GM10266 (cell line): ENCODE measurements around the gene TMEM116.
"Not testable (repeated sequence)": the region's sequence is repeated elsewhere in the genome, so short reads cannot be mapped to it uniquely, and the experiment has no call there.

Source experiments
- DNase-seq: peaks from one replicate; pipeline ENCODE4 v3.0.0; 2012; ENCODE audit errors: extremely low spot score
- TF ChIP-seq, protein P1 (sequence below): IDR thresholded peaks from 2 replicates; pipeline ENCODE4 v1.5.1; 2012; ENCODE audit warnings: mild to moderate bottlenecking, low read depth; ENCODE audit not compliant: control insufficient read depth, insufficient read depth; ENCODE audit errors: missing control alignments

The TMEM116 gene

DNA sequence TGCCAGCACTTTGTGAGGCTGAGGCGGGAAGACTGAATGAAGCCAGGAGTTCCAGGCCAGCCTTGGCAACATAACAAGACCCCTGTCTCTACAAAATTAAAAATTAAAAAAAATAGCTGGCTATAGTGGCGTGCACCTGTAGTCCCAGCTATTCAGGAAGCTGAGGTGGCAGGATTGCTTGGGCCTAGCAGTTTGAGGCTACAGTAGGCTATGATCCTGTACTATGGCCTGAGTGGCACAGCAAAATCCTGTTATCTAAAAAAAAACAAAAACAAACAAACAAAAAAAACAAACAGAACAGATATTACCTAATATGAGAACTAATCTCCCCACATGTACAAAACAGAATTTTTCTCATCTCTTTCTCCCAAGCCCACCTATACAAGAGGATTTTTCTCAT is 15.7 kb downstream of the TMEM116 start:
- no peak for DNase-seq

DNA sequence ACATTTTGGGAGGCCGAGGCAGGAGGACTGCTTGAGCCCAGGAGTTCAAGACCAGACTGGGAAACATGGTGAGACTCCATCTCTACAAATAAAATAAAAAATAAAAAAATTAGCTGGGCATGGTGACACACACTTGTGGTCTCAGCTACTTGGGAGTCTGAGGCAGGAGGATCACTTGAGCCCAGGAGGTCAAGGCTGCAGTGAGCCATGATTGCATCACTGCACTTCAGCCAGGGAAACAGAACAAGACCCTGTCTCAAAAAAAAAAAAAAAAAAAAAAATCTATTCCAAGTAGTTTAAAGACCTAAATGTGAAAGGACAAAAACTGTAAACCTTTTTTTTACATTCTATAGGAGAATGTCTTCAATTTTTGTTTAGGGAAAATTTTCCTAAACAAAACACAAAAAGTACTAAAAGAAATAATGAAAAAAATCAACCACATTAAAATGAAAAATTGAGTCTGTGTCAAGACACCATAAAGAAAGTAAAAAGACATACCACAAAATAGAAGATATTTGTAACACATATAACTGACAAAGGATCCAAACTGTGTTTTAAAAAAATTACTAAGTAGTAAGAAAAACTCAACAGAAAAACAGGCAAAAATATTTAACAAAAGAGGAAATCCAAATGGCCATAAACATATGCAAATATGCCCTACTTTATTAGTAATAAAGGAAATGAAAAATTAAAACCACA is 17.0 kb downstream of the TMEM116 start:
- no peak for DNase-seq
- TF ChIP-seq, protein P1, sequence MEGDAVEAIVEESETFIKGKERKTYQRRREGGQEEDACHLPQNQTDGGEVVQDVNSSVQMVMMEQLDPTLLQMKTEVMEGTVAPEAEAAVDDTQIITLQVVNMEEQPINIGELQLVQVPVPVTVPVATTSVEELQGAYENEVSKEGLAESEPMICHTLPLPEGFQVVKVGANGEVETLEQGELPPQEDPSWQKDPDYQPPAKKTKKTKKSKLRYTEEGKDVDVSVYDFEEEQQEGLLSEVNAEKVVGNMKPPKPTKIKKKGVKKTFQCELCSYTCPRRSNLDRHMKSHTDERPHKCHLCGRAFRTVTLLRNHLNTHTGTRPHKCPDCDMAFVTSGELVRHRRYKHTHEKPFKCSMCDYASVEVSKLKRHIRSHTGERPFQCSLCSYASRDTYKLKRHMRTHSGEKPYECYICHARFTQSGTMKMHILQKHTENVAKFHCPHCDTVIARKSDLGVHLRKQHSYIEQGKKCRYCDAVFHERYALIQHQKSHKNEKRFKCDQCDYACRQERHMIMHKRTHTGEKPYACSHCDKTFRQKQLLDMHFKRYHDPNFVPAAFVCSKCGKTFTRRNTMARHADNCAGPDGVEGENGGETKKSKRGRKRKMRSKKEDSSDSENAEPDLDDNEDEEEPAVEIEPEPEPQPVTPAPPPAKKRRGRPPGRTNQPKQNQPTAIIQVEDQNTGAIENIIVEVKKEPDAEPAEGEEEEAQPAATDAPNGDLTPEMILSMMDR = no peak

More for the DNA sequence above, 15.7 kb downstream of the TMEM116 start:
- TF ChIP-seq, protein P1 = no peak

DNA sequence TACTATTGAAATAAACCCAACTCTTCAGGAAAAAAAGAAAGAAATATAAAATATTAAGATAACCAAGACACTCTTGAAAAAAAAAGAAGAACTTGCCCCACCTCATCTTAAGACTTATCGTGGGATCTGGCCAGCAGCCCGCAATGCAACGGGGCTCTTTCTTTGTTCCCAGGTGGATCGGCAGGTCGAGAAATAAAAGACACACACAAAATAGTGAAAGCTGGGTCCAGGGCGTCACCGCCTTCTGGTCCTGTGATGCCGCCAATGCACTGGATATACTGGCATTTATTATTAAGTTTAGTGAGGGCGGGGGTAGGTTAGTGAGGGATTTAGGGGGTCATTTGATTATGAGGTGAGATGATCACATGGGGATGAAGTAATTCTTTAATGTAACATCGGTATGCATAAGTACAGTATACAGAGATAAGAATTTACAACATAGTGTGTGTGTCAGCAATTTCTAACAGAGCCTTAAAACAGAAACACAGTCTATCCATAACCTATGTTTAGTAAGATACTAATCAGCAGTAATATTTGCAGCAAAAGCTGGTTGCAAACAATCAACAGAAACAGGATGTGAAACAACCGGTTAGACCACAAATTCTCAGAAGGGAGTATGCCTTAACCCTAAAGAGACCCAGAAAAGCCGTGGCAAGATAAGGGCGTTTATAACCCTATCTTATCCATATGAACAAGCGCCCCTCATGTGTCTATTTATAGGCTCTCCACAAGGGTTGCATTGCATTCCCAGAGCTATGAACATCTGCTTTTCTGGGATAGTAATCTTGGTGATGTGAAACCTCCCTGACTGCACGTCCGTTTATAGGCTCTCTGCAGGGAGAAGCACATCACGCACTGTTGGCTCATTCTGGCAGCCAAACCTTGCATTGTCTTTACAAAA is 18.5 kb downstream of the TMEM116 start:
- DNase-seq = not testable (repeated sequence)

DNA sequence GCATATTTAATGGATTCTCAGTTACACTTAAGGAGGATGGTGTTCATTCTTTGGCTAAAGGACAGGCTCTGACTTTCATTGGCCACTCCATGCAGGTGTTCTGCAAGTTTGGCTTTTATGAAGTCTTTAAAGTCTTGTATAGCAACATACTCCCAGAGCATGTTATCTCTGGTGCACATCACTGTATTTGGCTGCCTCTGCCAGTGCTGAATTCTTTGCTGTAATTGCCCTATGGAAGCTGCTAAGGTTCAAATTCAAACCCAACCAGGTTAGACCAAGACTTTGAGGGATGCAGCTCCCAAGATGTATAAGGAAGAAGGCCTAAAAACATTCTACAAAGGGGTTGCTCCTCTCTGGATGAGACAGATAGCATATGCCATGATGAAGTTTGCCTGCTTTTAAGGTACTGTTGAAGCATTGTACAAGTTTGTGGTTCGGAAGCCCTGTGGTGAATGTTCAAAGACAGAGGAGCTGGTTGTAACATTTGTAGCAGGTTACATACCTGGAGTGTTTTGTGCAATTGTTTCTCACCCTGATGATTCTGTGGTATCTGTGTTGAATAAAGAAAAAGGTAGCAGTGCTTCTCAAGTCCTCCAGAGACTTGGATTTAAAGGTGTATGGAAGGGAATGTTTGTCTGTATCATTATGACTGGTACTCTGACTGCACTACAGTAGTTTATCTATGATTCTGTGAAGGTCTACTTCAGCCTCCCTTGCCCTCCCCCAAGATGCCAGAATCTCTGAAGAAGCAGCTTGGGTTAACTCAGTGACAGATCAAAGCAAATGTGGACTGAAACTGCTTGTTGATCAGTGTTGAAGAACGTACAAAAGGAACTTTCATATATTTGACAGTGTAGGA is 19.4 kb downstream of the TMEM116 start:
- TF ChIP-seq, protein P1 = no peak
- DNase-seq = no peak

DNA sequence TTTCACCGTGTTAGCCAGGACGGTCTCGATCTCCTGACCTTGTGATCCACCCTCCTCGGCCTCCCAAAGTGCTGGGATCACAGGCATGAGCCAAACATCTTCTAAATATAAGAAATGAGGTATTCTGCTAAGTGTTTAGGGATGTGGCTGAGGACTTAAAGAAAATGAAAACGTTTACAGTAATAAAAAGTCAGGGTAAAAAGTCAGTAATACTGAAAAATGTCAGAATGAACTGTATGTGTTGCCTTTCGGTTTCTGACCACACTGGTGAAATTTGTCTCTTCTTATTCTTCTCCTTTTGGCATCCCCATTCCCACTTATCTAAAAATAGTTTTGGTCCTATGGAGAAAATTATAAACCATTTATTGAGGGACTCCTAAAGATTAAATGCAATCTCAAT is 20.5 kb downstream of the TMEM116 start:
- DNase-seq = no peak
- TF ChIP-seq, protein P1 = no peak

DNA sequence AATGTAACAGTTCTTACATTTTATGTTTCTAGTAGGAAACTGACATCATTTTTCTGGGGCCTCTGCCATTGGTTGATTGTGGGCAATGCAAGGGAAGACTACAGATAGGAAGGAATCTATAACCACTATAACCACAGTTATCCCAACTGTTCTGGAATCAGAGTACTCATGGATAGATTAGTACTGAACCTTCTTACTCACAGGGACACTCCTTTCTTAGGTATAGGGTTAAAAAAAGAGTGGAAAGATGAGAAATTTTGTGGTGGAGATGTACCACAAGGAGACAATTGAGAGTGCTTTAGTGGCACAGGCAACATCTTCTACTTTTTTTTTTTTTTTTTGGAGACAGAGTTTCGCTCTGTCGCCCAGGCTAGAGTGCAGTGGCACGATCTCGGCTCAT is 21.0 kb downstream of the TMEM116 start:
- no peak for DNase-seq
- TF ChIP-seq, protein P1 = no peak

DNA sequence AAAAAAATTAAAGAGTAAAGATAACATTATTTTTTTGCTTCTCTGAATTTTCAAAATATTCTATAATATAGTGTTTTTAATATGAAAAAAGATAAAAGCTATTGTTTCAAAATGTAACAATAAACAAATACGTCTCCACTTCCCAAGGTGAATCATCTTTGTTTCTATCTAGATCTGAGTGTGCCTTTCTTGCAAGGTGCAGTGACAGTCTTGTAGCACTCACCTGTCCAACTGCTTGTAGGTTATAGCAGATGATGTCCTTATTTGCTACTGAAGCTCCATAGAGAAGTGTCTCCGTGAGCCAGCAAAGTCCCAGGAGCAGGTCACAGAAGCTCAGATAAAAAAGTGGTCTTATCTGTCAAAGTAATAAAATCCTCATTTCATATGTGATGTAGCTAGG is 21.4 kb downstream of the TMEM116 start:
- TF ChIP-seq, protein P1 = no peak
- no peak for DNase-seq
